Limb (tissue), 2 donors: ENCODE results near the gene SIGLEC12.
"Not testable (repeated sequence)": the region's sequence is repeated elsewhere in the genome, so short reads cannot be mapped to it uniquely, and the experiment has no call there.

ENCODE experiments used
- DNase-seq, 2 donors: peaks; one replicate each; pipeline ENCODE4 v3.0.0-alpha.2; 2016; ENCODE audit errors: extremely low spot score in 2 of 2

The SIGLEC12 gene

GRCh38 chr19:51460164-51460992 lies 41.2 kb downstream of the SIGLEC12 start:
- DNase-seq: no peak

- no peak for DNase-seq
These were observed 42.6 kb downstream of the SIGLEC12 start for GRCh38 chr19:51458899-51459505.

- DNase-seq: no peak
These were observed 43.5 kb downstream of the SIGLEC12 start, which contains the start of gene SIGLEC8 for GRCh38 chr19:51458051-51458645. Gene SIGLEC8, minus strand, starts transcription at chr19:51458454. Its CDS starts 67 bp downstream, at chr19:51458387.

- no peak for DNase-seq
These were observed 44.1 kb downstream of the SIGLEC12 start for GRCh38 chr19:51457351-51458013.

GRCh38 chr19:51456541-51457290 lies 44.9 kb downstream of the SIGLEC12 start:
- DNase-seq: no peak

GRCh38 chr19:51450730-51451307 lies 50.8 kb downstream of the SIGLEC12 start:
- no peak for DNase-seq

- no peak for DNase-seq
These were observed 53.1 kb downstream of the SIGLEC12 start for GRCh38 chr19:51448411-51449016.

- DNase-seq: no peak
These were observed 53.6 kb downstream of the SIGLEC12 start for GRCh38 chr19:51448011-51448410.

- not testable (repeated sequence) for DNase-seq
These were observed 54.1 kb downstream of the SIGLEC12 start for GRCh38 chr19:51447510-51447909.

GRCh38 chr19:51441410-51442390 lies 59.9 kb downstream of the SIGLEC12 start:
- no peak for DNase-seq
